PFSK-1 (cell line): ENCODE measurements around the gene AOAH.

Experiments
- POLR2AphosphoS5 ChIP-seq: IDR thresholded peaks from 2 replicates; pipeline ENCODE4 v1.6.1; 2012; ENCODE audit warnings: low read depth, mild to moderate bottlenecking, control low read depth, low read length, moderate library complexity
- REST ChIP-seq, 2 experiments: IDR thresholded peaks; 2 replicates each; pipeline versions ENCODE4 v1.6.1 to v1.8.0; 2011 to 2012; ENCODE audit warnings: low read depth in 2 of 2, low read length in 2 of 2, control low read depth in 1 of 2, inconsistent platforms in 1 of 2, mild to moderate bottlenecking in 1 of 2, moderate library complexity in 1 of 2; ENCODE audit not compliant: insufficient read depth in 1 of 2
- TAF1 ChIP-seq: IDR thresholded peaks from 2 replicates; pipeline ENCODE4 v1.6.1; 2012; ENCODE audit warnings: low read length, control low read depth, borderline replicate concordance; ENCODE audit not compliant: insufficient read depth

GRCh38 chr7:36496576-36496975 lies 227.7 kb downstream of the AOAH start:
- TF ChIP-seq TAF1: no peak
- TF ChIP-seq POLR2AphosphoS5: no peak
- TF ChIP-seq REST (IDR thresholded peaks at IDR 0.05; ENCODE audit: insufficient read depth in 1 of 2, low read depth in 2 of 2, low read length in 2 of 2): no peak
